ENCODE measurements around the gene MOB3A. TPM values are rescaled to one million over a fixed set of nuclear protein-coding genes. Genes with fewer than 3 reads are reported as not detected.

Gene MOB3A
- total and polyA plus RNA-seq, 9 of the 15 experiments (the other 6 are each of a cell fraction or from before 2014, with no cell fraction given), result 1.1 to 24.1 (median 6.0) TPM

DNA sequence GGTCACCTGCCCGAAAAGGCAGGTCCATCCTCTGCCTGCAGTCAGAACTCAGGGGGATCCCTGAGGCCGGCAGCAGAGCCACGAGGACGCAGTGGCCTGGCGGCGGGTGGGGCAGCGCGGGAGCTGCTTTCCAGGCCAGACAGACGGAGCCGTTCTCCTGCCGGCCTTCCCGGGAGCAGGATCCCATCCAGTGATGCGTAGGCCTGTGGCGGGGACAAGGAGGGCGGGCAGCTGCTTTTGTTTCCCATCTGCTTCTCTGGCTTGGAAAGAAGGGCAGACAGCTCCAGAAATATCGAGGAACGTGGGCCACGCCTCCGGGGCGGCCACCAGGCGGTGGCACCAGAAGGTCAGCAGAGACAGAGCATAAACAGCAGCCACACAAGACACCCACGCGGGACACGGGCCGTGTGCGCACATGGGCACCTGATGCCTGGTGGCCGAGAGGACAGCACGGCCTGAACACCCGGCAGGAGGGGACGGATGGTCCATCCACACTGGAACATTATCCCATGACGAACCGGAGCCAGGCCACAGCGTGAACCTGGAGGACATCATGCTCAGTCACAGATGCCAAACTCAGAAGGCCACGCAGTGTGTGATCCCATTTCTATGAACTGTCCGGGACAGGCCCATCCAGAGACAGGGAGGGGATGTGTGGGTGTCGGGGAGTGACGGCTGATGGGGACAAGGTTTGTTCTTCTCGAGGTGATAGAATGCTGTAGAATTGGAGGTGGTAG is 31.2 kb downstream of the MOB3A start (continued):
- TF ChIP-seq, protein P1, sequence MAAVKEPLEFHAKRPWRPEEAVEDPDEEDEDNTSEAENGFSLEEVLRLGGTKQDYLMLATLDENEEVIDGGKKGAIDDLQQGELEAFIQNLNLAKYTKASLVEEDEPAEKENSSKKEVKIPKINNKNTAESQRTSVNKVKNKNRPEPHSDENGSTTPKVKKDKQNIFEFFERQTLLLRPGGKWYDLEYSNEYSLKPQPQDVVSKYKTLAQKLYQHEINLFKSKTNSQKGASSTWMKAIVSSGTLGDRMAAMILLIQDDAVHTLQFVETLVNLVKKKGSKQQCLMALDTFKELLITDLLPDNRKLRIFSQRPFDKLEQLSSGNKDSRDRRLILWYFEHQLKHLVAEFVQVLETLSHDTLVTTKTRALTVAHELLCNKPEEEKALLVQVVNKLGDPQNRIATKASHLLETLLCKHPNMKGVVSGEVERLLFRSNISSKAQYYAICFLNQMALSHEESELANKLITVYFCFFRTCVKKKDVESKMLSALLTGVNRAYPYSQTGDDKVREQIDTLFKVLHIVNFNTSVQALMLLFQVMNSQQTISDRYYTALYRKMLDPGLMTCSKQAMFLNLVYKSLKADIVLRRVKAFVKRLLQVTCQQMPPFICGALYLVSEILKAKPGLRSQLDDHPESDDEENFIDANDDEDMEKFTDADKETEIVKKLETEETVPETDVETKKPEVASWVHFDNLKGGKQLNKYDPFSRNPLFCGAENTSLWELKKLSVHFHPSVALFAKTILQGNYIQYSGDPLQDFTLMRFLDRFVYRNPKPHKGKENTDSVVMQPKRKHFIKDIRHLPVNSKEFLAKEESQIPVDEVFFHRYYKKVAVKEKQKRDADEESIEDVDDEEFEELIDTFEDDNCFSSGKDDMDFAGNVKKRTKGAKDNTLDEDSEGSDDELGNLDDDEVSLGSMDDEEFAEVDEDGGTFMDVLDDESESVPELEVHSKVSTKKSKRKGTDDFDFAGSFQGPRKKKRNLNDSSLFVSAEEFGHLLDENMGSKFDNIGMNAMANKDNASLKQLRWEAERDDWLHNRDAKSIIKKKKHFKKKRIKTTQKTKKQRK (IDR thresholded peaks at IDR 0.05; ENCODE audit: borderline replicate concordance, low read depth, low read length), result no peak

DNA sequence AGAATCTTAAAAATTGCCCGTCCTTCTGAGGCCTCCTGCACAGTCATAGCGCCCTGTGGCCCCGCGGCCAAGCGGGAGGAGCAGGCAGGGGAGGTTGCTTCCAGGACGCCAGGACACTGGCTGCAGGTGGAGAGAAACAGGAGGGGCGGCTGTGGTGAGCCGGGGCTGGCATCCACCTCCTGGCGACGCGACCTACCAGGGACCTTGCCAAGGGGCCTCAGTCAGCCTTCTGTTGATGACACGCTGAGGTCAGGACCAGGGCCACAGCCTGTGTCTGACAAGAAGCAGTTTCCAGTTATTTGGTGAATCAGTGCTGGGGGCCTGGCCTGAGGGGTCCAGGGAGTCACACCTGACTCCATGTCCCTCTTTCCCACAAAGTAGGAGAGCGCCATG is 31.7 kb downstream of the MOB3A start:
- Histone ChIP-seq H3K79me2 (ENCODE audit: control insufficient read depth, insufficient read depth, low read length) (peaks cover 9% of the 10 kb centered on the region; the same call in 2 of the 3 replicates), H3K4me2 (ENCODE audit: insufficient read depth, low read length) (no peak overlapping the region), H3K9me1 (ENCODE audit: control insufficient read depth, insufficient read depth, low read length) (no peaks in the 10 kb centered on the region), H3K27ac (ENCODE audit: extremely low read depth, low read depth, low read length) (no peak overlapping the region), H3K27me3 (ENCODE audit: control insufficient read depth in 2 of 2, insufficient read depth in 2 of 2, low read length in 2 of 2) (no peaks in the 10 kb centered on the region), H3K36me3 (ENCODE audit: control insufficient read depth, insufficient read depth, low read length) (no peaks in the 10 kb centered on the region), H2AFZ (ENCODE audit: low read depth, low read length) (no peak overlapping the region), H3K9ac (ENCODE audit: insufficient read depth in 1 of 2, low read depth in 2 of 2, low read length in 2 of 2) (peak overlapping the region in 1 of 2 experiments; percentile 81; a peak in 2 of 4 replicates), H3K9me3 (replicated peaks; ENCODE audit: control insufficient read depth, insufficient read depth, low read depth, low read length) (no peaks in the 10 kb centered on the region), H3K4me1 (replicated peaks in 1 of 2; ENCODE audit: control insufficient read depth in 2 of 2, insufficient read depth in 2 of 2, low read length in 2 of 2) (peaks cover 18 to 54% of the 10 kb centered on the region in 2 experiments), H3K4me3 (no peak overlapping the region), H4K20me1 (replicated peaks; ENCODE audit: control insufficient read depth, insufficient read depth, low read length) (no peaks in the 10 kb centered on the region)
- FAIRE-seq (no peak), ATAC-seq (no peak), DNase-seq (ENCODE audit: extremely low read depth in 1 of 4, low spot score in 3 of 4) (no peak)
- in situ Hi-C loops (cut with MboI) (no loop called here), intact Hi-C loops (cut with micrococcal nuclease) (loop anchor here (5.0 kb wide), 1 partner anchor 137 kb away; no protein-coding TSS in a partner anchor)
- ChIA-PET POLR2A (interaction anchor here (6.8 kb wide), 1 partner anchor 16 kb away, joined by 72 read pairs; no protein-coding TSS in a partner anchor), CTCF (ENCODE audit: low intra/inter-chr PET ratio) (no interaction called here)
- TF ChIP-seq FOS (IDR thresholded peaks at IDR 0.05; ENCODE audit: extremely low read depth, insufficient read length) (no peak), SIN3A (IDR thresholded peaks at IDR 0.05; ENCODE audit: borderline replicate concordance in 2 of 2, control insufficient read depth in 1 of 2, low read depth in 2 of 2, low read length in 2 of 2) (no peak)
- TF ChIP-seq, protein P2, sequence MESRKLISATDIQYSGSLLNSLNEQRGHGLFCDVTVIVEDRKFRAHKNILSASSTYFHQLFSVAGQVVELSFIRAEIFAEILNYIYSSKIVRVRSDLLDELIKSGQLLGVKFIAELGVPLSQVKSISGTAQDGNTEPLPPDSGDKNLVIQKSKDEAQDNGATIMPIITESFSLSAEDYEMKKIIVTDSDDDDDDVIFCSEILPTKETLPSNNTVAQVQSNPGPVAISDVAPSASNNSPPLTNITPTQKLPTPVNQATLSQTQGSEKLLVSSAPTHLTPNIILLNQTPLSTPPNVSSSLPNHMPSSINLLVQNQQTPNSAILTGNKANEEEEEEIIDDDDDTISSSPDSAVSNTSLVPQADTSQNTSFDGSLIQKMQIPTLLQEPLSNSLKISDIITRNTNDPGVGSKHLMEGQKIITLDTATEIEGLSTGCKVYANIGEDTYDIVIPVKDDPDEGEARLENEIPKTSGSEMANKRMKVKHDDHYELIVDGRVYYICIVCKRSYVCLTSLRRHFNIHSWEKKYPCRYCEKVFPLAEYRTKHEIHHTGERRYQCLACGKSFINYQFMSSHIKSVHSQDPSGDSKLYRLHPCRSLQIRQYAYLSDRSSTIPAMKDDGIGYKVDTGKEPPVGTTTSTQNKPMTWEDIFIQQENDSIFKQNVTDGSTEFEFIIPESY (CRISPR knock-in tag; IDR thresholded peaks at IDR 0.05), result peak; percentile 76
- BruUV-seq (replicated peaks), result no TSS peak
- whole genome bisulfite sequencing (ENCODE audit: insufficient coverage, low coverage, missing lambda C conversion rate), result 86% methylated on average over 9 of the region's 13 CpGs

Data from K562 (cell line).